ENCODE results near the gene SMIM36.
"Not testable (repeated sequence)": the region's sequence is repeated elsewhere in the genome, so short reads cannot be mapped to it uniquely, and the experiment has no call there.

Gene SMIM36

GRCh38 chr17:55453839-55454557 lies 57.3 kb downstream of the SMIM36 start:
- DNase-seq, result no peak

- DNase-seq, result no peak
Measured at GRCh38 chr17:55452139-55452790, 59.0 kb downstream of the SMIM36 start.

GRCh38 chr17:55451758-55452138 lies 59.5 kb downstream of the SMIM36 start:
- DNase-seq, result no peak

- no peak for DNase-seq
Measured at GRCh38 chr17:55451203-55451641, 60.0 kb downstream of the SMIM36 start.

- DNase-seq, result no peak
Measured at GRCh38 chr17:55450232-55450825, 60.9 kb downstream of the SMIM36 start.

- DNase-seq, result no peak
Measured at GRCh38 chr17:55448681-55449080, 62.6 kb downstream of the SMIM36 start.

GRCh38 chr17:55446581-55447205 lies 64.6 kb downstream of the SMIM36 start:
- no peak for DNase-seq

- DNase-seq, result not testable (repeated sequence)
Measured at GRCh38 chr17:55446004-55446403, 65.2 kb downstream of the SMIM36 start.

- no peak for DNase-seq
Measured at GRCh38 chr17:55444471-55445441, 66.5 kb downstream of the SMIM36 start.

GRCh38 chr17:55443904-55444303 lies 67.3 kb downstream of the SMIM36 start:
- DNase-seq, result no peak

- DNase-seq, result no peak
Measured at GRCh38 chr17:55442953-55443683, 68.1 kb downstream of the SMIM36 start.

GRCh38 chr17:55442462-55442861 lies 68.8 kb downstream of the SMIM36 start:
- DNase-seq, result no peak

GRCh38 chr17:55441544-55441943 lies 69.7 kb downstream of the SMIM36 start:
- no peak for DNase-seq

GRCh38 chr17:55440391-55440790 lies 70.9 kb downstream of the SMIM36 start:
- no peak for DNase-seq

- no peak for DNase-seq
Measured at GRCh38 chr17:55437159-55437605, 74.1 kb downstream of the SMIM36 start.

- no peak for DNase-seq
Measured at GRCh38 chr17:55436224-55437158, 74.8 kb downstream of the SMIM36 start.

GRCh38 chr17:55435408-55435807 lies 75.8 kb downstream of the SMIM36 start:
- DNase-seq, result no peak

GRCh38 chr17:55434721-55435120 lies 76.5 kb downstream of the SMIM36 start:
- no peak for DNase-seq

- DNase-seq, result no peak
Measured at GRCh38 chr17:55433629-55434422, 77.4 kb downstream of the SMIM36 start.

All from NCI-H146 (cell line).